AG08395 (cell line): ENCODE measurements around the gene MRPS27.

Source experiments
- DNase-seq: peaks from one replicate; pipeline ENCODE4 v3.0.0; 2012; ENCODE audit warnings: mixed read lengths, low spot score

The MRPS27 gene

DNA sequence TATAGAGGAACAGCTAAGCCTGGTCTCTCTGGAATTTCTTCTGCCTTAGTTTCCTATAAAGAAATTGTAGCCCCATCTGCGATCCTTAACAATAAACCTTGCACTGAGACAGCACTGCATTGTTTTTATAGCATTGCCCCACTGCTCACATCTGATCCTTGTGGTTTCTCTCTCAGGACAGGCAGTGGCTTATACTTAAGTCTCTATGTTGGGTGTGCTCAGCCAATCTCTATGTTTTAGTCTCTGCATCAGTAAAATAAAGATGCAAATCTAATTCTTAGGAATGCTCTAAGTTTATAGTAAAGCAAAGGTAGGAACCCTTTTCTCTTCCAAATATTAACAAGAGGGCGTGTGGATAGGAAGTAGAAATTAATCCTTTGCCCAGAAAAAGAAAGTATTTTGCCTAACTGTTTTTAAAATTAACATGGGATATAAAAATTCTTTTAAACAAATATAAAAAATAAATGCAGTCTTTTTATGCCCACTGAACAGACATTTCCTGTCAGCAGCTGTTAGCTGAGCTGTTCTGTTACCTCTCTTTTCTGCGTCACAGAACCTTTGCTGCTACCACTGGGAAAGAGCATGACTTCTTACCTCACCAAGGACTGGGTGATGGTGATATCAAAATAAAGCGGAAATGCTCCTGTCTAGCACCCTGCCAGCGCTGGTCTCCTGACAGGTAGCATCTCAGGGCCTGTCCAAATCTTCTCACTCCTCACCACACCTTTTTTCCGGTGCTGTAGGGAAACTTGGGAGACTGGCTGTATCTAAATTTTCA lies 29.5 kb downstream of the MRPS27 start:
- no peak for DNase-seq

- DNase-seq: no peak
These were observed 31.1 kb downstream of the MRPS27 start for GRCh38 chr5:72288924-72289323.

- DNase-seq: no peak
These were observed 33.2 kb downstream of the MRPS27 start for GRCh38 chr5:72286798-72287197.

- DNase-seq: no peak
These were observed 34.6 kb downstream of the MRPS27 start for GRCh38 chr5:72285424-72285821.

DNA sequence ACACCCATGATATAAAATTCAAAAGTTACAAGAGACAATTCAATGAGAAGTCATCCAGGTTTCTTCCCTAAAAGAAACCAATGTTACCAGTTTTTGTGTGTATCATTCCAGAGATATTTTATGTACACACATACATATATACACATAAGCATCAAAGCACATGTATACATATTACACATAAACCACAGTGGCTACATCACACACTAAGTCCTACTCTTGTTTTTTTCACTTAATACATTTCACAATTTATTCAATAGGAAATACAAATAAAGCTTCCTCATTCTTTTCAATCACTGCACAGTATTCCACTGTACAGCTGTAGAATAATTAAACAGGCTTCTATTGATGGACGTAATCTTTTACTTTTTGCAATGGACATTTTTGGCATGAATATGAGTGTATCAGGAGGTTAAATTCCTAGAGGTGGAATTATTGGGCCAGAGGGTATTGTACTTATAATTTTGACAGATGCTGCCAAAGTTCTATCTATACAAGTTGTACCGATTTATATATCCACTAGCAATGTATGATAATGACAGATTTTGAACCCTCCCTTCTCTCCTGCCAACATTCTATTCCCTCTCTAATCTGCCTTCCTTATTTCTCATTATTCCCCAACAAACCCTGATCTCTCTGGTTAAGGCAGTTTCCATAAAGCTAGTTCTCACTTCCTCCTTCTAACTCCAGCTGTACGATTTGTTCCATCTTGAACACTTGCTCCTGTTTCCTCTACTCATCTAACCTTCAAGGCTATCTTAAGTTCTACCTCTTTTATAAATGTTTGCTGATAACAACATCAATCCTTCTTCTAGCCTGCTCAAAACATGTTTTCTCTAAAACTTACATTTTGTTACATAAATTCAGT lies 35.2 kb downstream of the MRPS27 start:
- DNase-seq: no peak

DNA sequence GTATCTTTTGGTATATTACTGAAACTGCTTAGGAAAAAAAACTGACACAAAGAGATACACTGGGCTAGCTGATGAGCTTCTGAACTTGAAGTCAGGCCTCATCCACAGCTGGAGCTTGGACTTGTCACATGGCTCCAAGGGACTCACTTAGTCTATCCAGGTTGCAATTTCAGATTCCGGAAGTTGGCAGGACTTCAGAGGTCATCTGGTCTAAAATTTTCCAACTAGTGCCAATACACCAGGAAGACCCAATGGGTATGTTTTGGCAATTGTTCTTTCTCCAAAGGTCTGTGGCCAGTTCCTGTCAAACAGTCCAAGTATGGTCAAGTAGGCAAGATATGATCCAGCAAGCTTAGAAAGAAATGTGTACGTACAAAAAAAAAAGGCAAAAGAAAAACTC lies 36.7 kb downstream of the MRPS27 start:
- DNase-seq: no peak

DNA sequence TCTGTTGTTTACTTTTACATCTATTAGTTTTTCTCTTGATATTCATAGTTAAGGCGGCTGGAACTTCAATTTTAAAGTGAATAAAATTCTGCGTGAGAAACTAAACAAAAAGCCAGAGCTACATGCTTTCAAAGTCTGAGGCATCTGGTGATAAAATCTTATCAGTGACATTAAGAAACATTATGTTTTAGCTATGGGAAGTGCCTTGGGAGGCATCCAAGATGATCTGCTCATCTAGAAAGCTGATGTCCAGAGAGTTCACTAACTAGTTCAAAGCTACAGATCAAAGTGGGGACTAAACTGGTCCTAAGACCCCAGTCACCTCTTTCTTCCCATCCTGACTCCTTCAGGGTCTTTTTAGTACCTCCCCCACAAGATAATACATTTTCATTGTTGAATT lies 37.2 kb downstream of the MRPS27 start:
- peak; percentile 4 for DNase-seq

DNA sequence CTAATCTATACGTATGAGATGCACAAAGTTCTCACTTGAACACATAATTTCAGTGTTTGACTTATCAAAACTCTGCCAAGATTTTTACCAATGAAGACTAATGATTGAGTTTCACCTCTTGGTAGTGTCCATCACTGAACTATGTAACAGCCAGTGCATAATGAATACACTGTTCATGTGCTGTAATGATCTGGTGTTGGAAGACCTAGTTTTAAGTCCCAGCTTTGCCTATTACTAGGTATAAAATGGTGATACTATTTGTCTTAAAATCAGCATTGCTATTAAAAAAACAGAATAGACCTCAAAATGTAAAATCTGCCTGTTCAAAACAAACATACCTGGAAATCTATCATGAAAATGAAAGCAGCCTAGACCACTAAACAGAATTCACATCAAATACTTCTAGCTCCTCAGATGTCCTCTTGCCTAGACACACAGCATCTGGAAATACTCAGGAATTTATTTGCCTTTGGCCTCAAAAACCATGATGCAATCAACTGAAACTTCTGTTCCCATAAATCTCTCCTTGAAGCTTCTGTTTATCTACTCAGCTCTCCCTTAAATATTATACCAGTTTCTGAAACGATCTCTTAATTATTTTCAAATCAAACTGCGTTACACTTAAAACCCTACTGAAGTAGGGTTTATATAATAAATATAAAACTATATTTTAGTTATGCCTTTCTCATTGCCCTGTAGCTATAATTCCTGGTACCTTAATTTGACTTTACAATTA lies 38.1 kb downstream of the MRPS27 start:
- DNase-seq: peak; percentile 70

GRCh38 chr5:72281430-72281763 lies 38.6 kb downstream of the MRPS27 start:
- no peak for DNase-seq

DNA sequence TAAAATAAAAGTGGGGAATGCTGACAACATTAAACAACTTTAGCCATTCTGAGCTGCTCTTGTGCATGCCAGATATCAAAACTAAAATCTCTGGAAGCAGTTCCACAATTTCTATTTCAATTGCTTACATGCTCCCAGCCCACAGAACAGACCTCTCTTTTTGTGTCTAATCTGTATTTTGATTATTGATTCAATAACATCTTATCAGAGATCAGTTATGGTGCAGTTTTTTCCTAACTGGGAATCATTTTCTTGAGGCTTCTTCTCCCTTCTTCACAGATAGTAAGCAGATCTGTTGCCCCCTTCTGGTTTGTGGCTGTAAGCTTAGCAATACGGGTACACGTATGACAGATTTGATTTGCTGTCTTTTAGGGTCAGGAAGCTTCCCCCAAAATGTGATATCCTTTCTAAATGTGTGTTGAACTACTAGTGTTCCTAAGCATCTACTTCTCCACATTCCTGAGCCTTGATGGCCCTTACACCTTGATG lies 39.4 kb downstream of the MRPS27 start:
- peak; percentile 60 for DNase-seq

DNA sequence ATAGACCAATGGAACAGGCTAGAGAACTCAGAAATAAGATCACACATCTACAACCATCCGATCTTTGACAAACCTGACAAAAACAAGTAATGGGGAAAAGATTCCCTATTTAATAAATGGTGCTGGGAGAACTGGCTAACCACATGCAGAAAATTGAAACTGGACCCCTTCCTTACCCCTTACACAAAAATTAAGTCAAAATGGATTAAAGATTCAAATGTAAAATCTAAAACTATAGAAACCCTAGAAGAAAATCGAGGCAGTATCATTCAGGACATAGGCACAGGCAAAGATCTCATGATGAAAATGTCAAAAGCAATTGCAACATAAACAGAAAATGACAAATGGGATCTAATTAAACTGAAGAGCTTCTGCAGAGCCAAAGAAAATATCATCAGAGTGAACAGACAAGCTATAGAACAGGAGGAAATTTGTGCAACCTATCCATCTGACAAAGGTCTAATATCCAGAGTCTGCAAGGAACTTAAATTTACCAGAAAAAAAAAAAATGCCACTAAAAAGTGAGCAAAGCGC lies 43.8 kb downstream of the MRPS27 start:
- DNase-seq: no peak

GRCh38 chr5:72273547-72273946 lies 46.5 kb downstream of the MRPS27 start:
- DNase-seq: no peak

GRCh38 chr5:72272398-72272797 lies 47.6 kb downstream of the MRPS27 start:
- DNase-seq: no peak

GRCh38 chr5:72271702-72272101 lies 48.3 kb downstream of the MRPS27 start:
- DNase-seq: no peak

- DNase-seq: no peak
These were observed 50.0 kb downstream of the MRPS27 start for GRCh38 chr5:72270037-72270436.

DNA sequence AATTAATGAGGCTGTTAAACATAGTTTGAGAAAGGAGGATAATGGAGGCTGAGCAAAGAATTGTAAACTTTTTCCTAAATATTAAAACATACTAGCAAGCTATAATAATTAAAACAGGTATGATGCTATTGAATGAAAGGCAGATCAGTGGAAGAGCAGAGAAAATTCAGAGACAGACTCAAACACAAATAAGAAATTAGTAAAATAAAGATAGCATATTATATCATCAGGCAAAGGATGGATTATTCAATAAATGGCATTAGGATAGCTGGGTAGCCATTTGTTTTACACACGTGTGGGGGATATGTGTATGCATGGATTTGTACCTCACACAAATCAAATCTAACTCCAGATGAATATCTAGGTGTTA lies 50.6 kb downstream of the MRPS27 start:
- DNase-seq: no peak

DNA sequence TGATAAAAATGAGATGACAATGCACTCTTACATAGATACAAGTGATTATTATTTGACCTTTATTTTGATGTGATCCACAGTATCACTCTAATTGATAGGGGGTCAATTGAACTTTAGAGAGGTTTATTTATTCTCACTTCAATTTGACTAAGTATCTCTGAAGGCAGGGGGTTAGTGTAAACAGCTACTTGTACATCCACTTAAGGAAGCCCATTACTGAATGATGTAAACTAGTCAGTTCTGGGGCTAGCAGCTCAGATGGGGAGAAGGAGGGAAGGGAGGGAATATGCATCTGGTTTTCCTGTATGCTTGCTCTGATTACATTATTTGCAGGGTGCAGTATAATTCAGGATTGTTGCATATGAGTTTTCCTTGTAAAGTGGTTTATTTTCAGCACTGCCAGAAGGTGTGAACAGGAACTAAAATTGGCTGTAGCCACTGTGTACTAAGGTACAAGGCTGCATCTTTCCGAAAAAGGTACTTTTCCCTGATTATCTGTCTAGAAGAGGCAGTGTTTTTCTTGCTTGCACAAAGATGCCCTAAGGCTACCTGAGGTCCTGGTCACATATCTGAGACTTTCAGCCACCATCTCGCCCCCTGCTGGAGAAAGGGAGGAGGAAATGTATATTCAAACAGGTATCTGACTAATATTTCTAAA lies 51.2 kb downstream of the MRPS27 start:
- DNase-seq: peak; percentile 21

DNA sequence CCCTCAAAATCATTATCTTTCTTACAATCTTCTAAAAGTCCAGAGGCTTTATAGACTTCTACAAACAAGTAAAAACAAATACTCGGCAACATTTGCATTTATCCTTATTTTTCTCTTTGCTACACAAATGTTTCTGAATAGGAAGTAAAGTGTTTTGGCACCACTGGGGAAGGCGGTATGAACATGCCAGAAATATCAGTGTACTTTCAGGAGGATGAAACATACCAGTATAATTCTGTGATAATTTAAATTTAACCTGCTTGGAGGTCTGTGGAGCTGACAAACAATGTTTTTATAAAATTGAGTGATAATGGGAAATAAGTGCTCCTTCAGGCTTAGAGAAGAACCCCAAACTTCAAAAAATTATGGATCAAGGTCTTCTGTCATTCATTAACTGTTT lies 51.8 kb downstream of the MRPS27 start:
- no peak for DNase-seq

DNA sequence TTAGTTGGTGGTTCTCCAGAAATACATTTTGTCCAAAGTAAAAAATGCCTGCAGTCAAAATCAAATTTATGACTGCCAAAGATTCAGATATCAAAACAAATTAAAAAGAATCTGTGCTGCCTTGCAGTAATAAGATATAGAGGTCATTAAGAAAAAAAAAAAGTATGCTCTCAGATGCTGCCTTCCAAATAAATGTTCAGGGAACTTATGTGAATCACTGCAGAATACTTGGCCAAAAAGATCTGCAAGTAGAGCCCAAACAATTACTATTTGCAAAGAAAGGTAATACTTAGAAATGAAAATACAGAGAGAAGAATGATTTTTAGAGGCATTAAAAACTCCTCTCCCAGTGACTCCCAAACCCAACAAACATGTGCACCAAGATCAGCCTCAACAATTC lies 52.4 kb downstream of the MRPS27 start:
- DNase-seq: no peak

DNA sequence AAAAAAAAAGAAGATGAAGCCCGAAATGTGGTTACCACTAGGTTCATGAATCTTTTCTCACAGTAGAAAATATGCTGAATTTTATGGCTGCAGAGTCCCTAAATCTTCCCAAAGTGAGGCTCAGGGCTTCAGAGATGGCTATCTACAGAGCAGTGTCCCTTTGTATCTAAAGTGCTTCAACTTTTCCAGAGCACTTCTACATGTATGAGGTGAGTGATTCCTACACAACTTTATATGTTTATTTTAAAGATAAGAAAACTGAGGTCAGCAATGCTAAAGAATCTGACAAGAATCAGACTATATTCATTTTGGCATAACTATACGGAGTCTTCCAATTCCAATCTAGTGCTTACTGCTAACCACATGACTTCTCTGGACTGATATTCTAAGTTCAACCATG lies 53.2 kb downstream of the MRPS27 start:
- DNase-seq: no peak

DNA sequence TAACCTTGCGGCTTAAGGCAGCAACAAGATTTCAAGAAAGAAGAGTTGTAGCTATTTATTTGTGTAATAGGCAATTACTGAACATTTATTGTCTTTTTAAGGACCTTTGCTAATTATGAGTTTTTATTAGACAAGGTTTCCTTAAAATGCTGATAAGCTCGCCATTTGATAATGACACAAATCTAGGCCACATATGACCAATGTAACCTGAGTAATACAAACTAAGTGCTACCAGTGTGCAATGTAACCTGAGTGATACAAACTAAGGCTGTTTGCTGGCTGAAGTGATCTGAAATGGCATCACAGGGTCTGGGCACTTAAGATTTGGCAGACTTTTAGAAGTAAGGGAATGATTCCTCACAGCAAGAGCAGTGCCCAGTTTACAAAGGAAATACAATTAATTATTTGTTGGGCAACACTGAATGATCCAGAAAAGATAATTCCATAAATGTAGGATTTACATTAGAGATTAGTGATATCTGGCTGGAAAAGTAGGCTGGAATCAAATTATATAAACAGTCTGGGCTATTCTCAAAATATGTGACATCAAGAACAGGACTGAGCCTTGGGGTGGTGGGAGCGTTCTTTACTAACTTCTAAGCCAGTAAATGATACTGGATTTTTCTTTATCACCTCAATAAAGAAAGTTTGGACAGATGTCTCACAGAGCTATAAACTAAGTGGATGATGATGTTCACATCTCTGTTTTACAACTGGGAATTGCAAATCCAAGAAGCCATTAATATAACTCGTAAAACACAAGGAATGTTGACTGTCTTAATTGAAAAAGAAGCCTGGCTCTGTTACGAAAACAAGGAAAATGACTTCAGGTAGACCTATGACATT lies 54.8 kb downstream of the MRPS27 start:
- DNase-seq: no peak
